GM23248 (cell line): ENCODE data around the gene CNRIP1. TPM values are rescaled to one million over a fixed set of nuclear protein-coding genes. Genes with fewer than 3 reads are reported as not detected.

Experiments
- DNase-seq: peaks from one replicate; pipeline ENCODE4 v3.0.0-alpha.2; 2015
- H2AFZ ChIP-seq: fragments of 200-600 bp; sonication (generic); 2 replicates; pipeline ENCODE4 v1.6.1; 2016; ENCODE audit warnings: antibody characterized with exemption
- H3F3A ChIP-seq: fragments of 200-600 bp; sonication (generic); 2 replicates; pipeline ENCODE4 v1.6.1; 2016; ENCODE audit warnings: mild to moderate bottlenecking, antibody characterized with exemption, mixed run types; ENCODE audit not compliant: insufficient read depth
- H3K27ac ChIP-seq: fragments of 200-600 bp; sonication (generic); 2 replicates; pipeline ENCODE4 v1.5.1; 2016; ENCODE audit warnings: mild to moderate bottlenecking
- H3K27me3 ChIP-seq: fragments of 200-600 bp; sonication (generic); replicated peaks from 2 replicates; pipeline ENCODE4 v1.6.1; 2016; ENCODE audit warnings: mild to moderate bottlenecking; ENCODE audit not compliant: insufficient read depth
- H3K36me3 ChIP-seq: fragments of 200-600 bp; sonication (generic); 2 replicates; pipeline ENCODE4 v1.6.1; 2016; ENCODE audit warnings: low read depth, mild to moderate bottlenecking
- H3K4me1 ChIP-seq: fragments of 200-600 bp; sonication (generic); 2 replicates; pipeline ENCODE4 v1.6.1; 2016; ENCODE audit warnings: mild to moderate bottlenecking; ENCODE audit not compliant: insufficient read depth
- H3K4me2 ChIP-seq: fragments of 200-600 bp; sonication (generic); one replicate; pipeline ENCODE4 v1.6.1; 2016; ENCODE audit warnings: mild to moderate bottlenecking; ENCODE audit not compliant: unreplicated experiment
- H3K4me3 ChIP-seq: fragments of 200-600 bp; sonication (generic); 2 replicates; pipeline ENCODE4 v1.5.1; 2016; ENCODE audit warnings: mild to moderate bottlenecking
- H3K79me2 ChIP-seq: fragments of 200-600 bp; sonication (generic); 2 replicates; pipeline ENCODE4 v1.6.1; 2016; ENCODE audit warnings: mild to moderate bottlenecking; ENCODE audit not compliant: insufficient read depth
- H3K9ac ChIP-seq: fragments of 200-600 bp; sonication (generic); 2 replicates; pipeline ENCODE4 v1.6.1; 2016; ENCODE audit warnings: mild to moderate bottlenecking
- H3K9me2 ChIP-seq: fragments of 200-600 bp; sonication (generic); 2 replicates; pipeline ENCODE4 v1.6.1; 2016; ENCODE audit warnings: mixed run types, mild to moderate bottlenecking, moderate library complexity; ENCODE audit not compliant: insufficient read depth
- H3K9me3 ChIP-seq: fragments of 200-600 bp; sonication (generic); one replicate; pipeline ENCODE4 v1.6.1; 2017; ENCODE audit warnings: low read depth
- H4K20me1 ChIP-seq: fragments of 200-600 bp; sonication (generic); 2 replicates; pipeline ENCODE4 v1.6.0; 2016; ENCODE audit not compliant: insufficient read depth
- EZH2 ChIP-seq: fragments of 200-600 bp; sonication (generic); IDR thresholded peaks from 2 replicates; pipeline ENCODE4 v1.6.1; 2018; ENCODE audit warnings: antibody characterized with exemption, mild to moderate bottlenecking; ENCODE audit not compliant: insufficient read depth, poor library complexity, severe bottlenecking
- EZH2phosphoT487 ChIP-seq: fragments of 200-600 bp; sonication (generic); IDR thresholded peaks from 2 replicates; pipeline ENCODE4 v1.6.1; 2018; ENCODE audit warnings: antibody characterized with exemption, moderate library complexity, mild to moderate bottlenecking, low read depth; ENCODE audit not compliant: insufficient read depth
- WGBS, 2 experiments: methylation state at CpG; one replicate each; pipeline ENCODE4 v1.1.6; 2015 to 2017; ENCODE audit warnings: low lambda C conversion rate in 2 of 2, low coverage in 1 of 2; ENCODE audit errors: missing lambda C conversion rate in 2 of 2; 5-methylcytosine and 5-hydroxymethylcytosine counted together
- in situ Hi-C: fragments of 300-500 bp; cut with MboI; formaldehyde crosslinking; loops from 2 replicates; pipeline ENCODE4 v1.15.0; 2020
- polyA plus RNA-seq: library from polyadenylated mRNA; unstranded; fragments of >200 nt; fragmentation: Nextera tagmentation; extraction: Ambion mirVana; gene quantifications from 2 replicates; pipeline ENCODE4 v1.2.1, GENCODE V29; 2016
- total RNA-seq: library from RNA; depleted of rRNA; stranded (reverse); fragments of >200 nt; shearing (Covaris generic); gene quantifications from 2 replicates; pipeline ENCODE4 v1.2.3, GENCODE V29; 2014

CNRIP1 gene
- total and polyA plus RNA-seq, 2 experiments from 2014 or later: 37.7 to 41.5 TPM

DNA sequence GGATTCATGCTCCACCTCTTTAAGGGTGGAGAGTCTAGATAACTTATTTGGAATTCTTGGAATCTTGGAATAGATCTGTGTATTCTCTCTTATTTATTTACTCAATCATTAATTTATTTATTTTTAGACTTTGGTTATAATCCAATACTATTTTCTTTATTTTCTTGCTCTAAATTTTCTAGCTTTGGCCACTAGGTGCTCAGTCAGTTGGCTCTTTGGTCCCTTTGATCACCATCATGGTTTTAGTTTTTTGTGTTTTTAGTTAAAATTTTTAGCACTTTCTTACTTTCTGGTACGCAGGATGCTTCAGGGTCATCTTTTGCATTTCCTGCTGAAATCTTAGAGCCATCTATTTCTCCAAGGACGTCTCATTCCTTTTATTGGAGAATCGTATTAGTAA is 40.1 kb upstream of the CNRIP1 start:
- Histone ChIP-seq H3K4me3 (no peak overlapping the region), H3K36me3 (no peaks in the 10 kb centered on the region), H3K9me3 (no peaks in the 10 kb centered on the region), H3K9me2 (no peaks in the 10 kb centered on the region), H4K20me1 (no peaks in the 10 kb centered on the region), H3K79me2 (no peaks in the 10 kb centered on the region), H3K27me3 (no peaks in the 10 kb centered on the region), H3K4me2 (no peak overlapping the region), H3K27ac (no peak overlapping the region), H3K9ac (no peak overlapping the region), H3F3A (no peaks in the 10 kb centered on the region), H3K4me1 (no peaks in the 10 kb centered on the region), H2AFZ (no peak overlapping the region)
- in situ Hi-C loops: no loop called here
- TF ChIP-seq EZH2phosphoT487 (no peak), EZH2 (no peak)
- peak; percentile 6 for DNase-seq
- 69 to 77% methylated on average over 3 of the region's 3 CpGs for WGBS, 2 experiments

DNA sequence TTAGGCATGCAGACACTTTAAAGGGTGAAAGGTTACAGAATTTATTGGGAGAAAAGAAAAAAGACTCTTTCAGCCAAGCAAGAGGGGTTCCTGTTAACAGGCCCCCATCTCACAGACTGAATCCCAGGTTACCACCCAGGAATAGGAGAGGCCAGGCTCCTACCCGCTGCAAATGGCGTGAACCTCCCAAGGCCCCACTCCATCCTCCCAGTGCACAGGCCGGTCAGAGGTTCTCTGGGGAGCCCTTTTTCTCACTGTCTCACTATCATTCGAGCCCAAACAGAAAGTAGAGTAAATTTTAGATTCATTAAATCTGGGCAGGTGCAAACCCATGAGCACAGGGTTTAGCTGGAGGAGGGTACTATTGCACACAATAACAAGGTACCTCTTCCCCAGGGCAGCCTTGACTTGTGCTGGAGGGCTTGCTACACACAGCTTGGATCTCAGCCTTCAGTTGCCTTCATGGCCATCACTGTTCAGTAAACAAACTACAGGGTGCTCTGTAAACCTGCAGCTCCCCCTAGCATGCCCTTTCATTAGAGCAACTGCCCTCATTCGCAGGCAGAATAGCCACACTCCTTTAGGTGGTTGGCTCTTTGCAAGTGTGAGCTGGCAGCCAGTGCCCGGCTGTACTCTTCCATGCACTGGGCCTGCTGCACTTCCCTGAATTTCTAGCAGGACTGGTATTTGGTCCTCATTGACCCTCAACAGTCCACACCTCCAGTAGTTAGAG is 38.0 kb upstream of the CNRIP1 start:
- DNase-seq: peak; percentile 68
- H3F3A ChIP-seq: no peaks in the 10 kb centered on the region
- H3K9me2 ChIP-seq: no peaks in the 10 kb centered on the region
- no peak overlapping the region for H3K4me3 ChIP-seq
- no peaks in the 10 kb centered on the region for H3K9me3 ChIP-seq
- H3K27me3 ChIP-seq: no peaks in the 10 kb centered on the region
- 62 to 63% methylated on average over 6 of the region's 6 CpGs for WGBS, 2 experiments
- no peaks in the 10 kb centered on the region for H3K79me2 ChIP-seq
- H2AFZ ChIP-seq: no peak overlapping the region
- in situ Hi-C loops: no loop called here
- TF ChIP-seq EZH2 (no peak), EZH2phosphoT487 (no peak)
- H3K27ac ChIP-seq: no peak overlapping the region
- H3K36me3 ChIP-seq: no peaks in the 10 kb centered on the region
- no peak overlapping the region for H3K4me2 ChIP-seq
- no peak overlapping the region for H3K9ac ChIP-seq
- H4K20me1 ChIP-seq: no peaks in the 10 kb centered on the region
- peaks cover 6% of the 10 kb centered on the region for H3K4me1 ChIP-seq

DNA sequence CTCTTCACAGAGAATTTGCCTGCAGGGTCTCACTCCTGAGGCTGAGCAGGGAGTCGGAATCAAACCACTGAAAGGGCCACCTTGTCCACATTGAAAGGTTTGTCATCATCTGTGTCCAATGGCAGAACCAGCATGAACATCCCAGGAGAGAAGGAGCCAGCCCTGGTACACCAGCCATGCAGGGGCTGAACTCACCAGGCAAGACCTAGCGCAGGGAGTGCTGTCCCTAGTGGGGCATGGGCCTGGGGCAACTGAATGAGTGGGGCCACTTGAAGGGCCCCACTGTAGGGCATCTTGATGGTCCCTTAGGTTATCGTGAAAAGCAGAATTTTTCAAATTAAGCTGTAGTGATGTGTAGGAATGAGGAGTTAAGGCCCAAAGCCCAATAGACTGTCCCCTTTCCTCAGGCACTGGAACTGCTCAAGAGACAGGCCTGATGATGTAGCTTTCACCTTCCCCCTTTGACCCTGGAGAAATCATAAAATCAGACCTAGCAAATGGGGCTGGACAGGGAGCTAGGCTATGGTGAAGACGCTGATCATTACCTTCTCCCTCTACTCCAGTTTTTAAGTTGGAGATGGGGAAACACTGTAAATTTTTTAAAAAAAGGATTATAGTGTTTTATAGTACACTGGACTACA is 37.0 kb upstream of the CNRIP1 start:
- Histone ChIP-seq H3K9me3 (no peaks in the 10 kb centered on the region), H2AFZ (no peak overlapping the region), H3F3A (no peaks in the 10 kb centered on the region), H3K9me2 (no peaks in the 10 kb centered on the region), H3K27me3 (no peaks in the 10 kb centered on the region), H3K27ac (no peak overlapping the region), H3K4me3 (no peak overlapping the region), H3K36me3 (no peaks in the 10 kb centered on the region), H3K4me2 (no peak overlapping the region), H3K4me1 (peaks cover 10% of the 10 kb centered on the region), H4K20me1 (no peaks in the 10 kb centered on the region), H3K9ac (no peak overlapping the region), H3K79me2 (no peaks in the 10 kb centered on the region)
- TF ChIP-seq EZH2phosphoT487 (no peak), EZH2 (no peak)
- DNase-seq: no peak
- 81 to 84% methylated on average over 4 of the region's 4 CpGs for WGBS, 2 experiments
- in situ Hi-C loops: no loop called here

DNA sequence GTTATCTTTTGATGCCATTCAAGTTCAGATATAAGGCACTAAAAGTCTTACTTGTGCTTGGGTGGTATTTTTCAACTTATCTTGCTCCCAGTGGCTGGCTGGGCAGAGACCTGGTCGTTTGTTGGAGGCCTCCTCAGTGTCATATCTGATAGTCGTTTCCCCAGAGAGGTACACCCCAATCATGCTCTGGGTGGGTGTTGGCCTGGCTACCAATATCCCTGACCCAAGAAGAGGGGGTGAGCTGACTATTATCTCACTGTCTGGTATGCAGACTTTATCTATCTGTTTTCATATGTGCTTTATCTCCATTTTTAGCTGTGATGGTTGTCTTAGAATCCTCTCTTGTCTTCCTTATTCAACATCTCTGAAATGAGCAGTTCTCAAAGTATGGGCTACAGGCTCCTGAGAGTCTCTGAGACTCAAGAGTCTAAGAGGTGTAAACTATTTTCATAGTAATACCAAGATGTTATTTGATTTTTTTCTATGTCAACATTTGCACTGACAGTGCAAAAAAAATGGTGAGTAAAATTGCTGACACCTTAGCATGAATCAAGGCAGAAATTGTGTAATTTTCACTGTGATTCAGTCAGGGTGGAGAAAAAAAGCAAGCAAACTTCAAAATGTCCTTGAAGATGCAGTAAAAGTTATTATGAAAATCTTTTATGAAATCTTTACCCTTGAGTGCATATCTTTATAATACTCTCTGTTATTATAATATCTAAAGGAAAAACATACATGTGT is 33.1 kb upstream of the CNRIP1 start:
- DNase-seq: peak; percentile 65
- H3K4me2 ChIP-seq: no peak overlapping the region
- 22 to 32% methylated on average over 2 of the region's 2 CpGs for WGBS, 2 experiments

More for the DNA sequence above, 33.1 kb upstream of the CNRIP1 start:
- no peaks in the 10 kb centered on the region for H3K9me2 ChIP-seq
- TF ChIP-seq EZH2 (no peak), EZH2phosphoT487 (no peak)
- in situ Hi-C loops: no loop called here
- H3K9me3 ChIP-seq: no peaks in the 10 kb centered on the region
- H3F3A ChIP-seq: no peaks in the 10 kb centered on the region
- no peaks in the 10 kb centered on the region for H3K36me3 ChIP-seq
- H3K27me3 ChIP-seq: no peaks in the 10 kb centered on the region
- H4K20me1 ChIP-seq: no peaks in the 10 kb centered on the region
- peaks cover 10% of the 10 kb centered on the region for H3K4me1 ChIP-seq
- H2AFZ ChIP-seq: 0 out of 2 replicates have a peak overlapping the region, but pooled peaks have one; percentile 36
- H3K9ac ChIP-seq: no peak overlapping the region
- H3K79me2 ChIP-seq: no peaks in the 10 kb centered on the region
- H3K4me3 ChIP-seq: no peak overlapping the region
- H3K27ac ChIP-seq: 0 out of 2 replicates have a peak overlapping the region, but pooled peaks have one; percentile 20
